Measurements from ENCODE around the gene GRAMD1C.
"Not testable (repeated sequence)": the region's sequence is repeated elsewhere in the genome, so short reads cannot be mapped to it uniquely, and the experiment has no call there.

The GRAMD1C gene

DNA sequence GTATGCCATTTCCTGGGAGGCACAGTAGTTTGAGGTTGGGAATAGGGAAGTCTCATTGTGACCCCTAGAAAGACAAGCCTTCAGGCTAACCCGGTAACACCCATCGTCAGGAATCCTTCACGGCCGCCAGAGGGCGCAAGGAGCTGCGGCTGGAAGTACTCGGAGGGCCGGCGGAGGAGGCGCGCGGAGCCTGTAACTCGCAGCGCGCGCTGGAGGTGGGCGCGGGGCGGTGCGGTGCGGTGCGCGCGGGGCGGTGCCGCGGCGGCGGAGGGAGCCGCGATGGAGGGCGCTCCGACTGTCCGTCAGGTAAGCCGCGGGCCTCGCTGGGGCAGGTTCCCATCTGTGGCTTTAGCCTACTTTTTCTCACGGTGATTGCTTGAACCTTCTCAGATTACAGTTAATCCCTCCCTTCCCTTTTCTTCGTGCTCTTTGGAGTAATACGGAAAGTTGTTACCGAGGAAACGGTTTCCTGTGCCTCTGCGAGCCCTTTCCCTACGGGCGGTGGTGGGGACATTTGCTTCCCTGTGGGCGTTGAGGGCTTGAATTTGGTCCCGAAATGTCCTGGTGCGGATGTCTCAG is at the start of gene GRAMD1C:
GRAMD1C (plus strand) TSS at position 158 of the 579 bp plus-strand sequence; CDS start at position 280, 122 bp downstream.
- peak; percentile 65 for DNase-seq (ENCODE audit: low read depth)

GRCh38 chr3:113791381-113791780 is 47.2 kb upstream of the GRAMD1C start:
- no peak for DNase-seq (ENCODE audit: low read depth)

GRCh38 chr3:113794526-113794925 is 44.1 kb upstream of the GRAMD1C start:
- no peak for DNase-seq (ENCODE audit: low read depth)

DNA sequence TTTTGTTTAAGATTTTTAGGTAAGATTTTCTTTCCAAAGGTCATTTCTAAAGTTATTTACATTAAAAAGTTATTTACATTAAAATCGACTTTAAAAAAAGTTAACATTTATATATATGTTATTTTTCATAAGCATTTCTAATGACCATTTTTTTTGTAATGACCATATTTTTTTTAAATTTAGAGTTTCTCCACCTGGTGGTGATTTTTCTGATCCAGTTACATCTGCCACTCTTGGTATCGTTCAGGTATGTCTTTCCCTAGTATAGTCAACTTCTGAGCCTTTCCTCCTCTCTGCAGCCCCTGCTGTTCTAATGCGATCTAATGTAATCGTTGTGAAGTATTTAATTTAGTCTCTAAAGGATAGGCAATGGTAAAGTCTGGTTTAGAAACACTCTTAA is 42.9 kb upstream of the GRAMD1C start:
- DNase-seq (ENCODE audit: low read depth) = no peak

DNA sequence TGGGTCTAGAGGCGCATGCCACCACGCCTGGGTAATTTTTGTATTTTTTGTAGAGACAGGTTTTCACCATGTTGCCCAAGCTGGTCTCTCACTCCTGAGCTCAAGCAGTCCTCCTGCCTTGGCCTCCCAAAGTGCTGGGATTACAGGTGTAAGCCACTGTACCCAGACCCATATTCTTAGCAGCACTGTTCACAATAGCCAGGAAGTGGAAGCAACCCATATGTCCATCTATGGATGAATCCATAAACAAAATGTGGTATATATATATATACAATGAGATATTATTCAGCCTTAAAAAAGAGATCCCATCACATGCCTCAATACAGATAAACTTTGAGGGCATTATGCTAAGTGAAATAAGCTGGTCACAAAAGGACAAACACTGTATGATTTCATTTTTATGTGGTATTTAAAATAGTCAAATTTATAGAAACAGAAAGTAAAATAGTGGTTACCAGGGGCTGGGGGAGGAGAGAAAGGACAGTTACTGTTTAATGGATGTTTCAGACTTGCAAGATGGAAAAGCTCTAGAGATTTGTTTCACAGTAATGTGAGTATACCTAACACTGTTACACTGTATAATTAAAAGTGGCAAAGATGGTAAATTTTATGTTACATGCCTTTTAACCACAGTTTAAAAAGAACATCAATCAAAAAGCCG is 35.7 kb upstream of the GRAMD1C start:
- DNase-seq (ENCODE audit: low read depth) = no peak

- no peak for DNase-seq (ENCODE audit: low read depth)
These were observed 33.9 kb upstream of the GRAMD1C start for GRCh38 chr3:113804661-113805060.

DNA sequence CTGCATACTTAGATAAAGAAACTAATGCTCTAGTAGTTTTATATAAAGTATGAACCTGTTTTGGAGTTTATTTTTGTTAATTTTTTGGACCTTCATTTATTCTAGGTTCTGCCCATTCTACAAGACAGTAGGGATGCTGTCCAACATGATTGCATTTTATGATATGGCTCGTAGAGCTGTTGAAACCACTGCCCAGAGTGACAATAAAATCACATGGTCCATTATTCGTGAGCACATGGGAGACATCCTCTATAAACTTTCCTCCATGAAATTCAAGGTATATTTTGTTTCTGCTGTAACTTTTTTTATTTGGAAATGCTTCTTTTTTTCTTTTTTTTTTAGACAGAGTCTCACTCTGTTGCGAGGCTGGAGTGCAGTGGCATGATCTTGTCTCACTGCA is 33.3 kb upstream of the GRAMD1C start:
- no peak for DNase-seq (ENCODE audit: low read depth)

GRCh38 chr3:113812854-113813253 is 25.7 kb upstream of the GRAMD1C start:
- no peak for DNase-seq (ENCODE audit: low read depth)

- DNase-seq (ENCODE audit: low read depth) = no peak
These were observed 18.7 kb upstream of the GRAMD1C start for GRCh38 chr3:113819866-113820265.

DNA sequence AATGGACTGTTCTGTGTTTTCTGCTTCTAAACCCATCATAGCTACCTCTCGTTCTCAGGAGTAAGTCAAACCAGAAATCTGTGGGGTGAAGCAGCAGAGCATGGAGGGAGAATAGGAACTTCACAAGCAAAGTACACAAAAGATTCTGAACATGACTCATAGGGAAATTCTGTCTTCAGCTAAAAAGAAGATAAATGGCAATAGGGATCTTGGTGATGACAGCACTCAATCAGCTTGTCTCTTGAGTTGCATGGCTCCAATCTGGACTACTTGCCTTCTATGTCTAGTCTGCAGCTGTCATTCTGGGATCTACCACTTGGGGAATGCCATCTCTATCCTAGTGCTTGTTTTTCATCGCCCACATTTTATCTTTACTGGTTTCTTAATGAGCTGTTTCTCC is 13.5 kb upstream of the GRAMD1C start:
- no peak for DNase-seq (ENCODE audit: low read depth)

DNA sequence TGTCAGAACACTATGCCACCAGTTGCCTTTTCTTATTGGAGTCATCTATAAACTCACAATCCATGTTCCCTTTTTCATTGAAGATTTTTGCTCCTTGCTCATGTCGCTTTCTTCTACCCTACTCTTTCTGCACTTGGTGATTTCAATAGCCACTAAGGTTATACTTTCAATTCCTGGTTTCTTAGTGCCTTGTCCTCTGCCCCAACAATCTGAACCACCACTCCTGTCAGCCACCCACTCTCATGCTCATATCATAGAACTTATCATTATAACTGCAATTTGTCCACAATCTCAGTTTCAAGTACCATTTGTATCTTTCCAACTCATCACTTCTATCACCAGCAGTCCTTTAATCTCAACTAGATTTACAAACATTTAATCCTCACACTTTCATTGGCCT is 10.0 kb upstream of the GRAMD1C start:
- no peak for DNase-seq (ENCODE audit: low read depth)

DNA sequence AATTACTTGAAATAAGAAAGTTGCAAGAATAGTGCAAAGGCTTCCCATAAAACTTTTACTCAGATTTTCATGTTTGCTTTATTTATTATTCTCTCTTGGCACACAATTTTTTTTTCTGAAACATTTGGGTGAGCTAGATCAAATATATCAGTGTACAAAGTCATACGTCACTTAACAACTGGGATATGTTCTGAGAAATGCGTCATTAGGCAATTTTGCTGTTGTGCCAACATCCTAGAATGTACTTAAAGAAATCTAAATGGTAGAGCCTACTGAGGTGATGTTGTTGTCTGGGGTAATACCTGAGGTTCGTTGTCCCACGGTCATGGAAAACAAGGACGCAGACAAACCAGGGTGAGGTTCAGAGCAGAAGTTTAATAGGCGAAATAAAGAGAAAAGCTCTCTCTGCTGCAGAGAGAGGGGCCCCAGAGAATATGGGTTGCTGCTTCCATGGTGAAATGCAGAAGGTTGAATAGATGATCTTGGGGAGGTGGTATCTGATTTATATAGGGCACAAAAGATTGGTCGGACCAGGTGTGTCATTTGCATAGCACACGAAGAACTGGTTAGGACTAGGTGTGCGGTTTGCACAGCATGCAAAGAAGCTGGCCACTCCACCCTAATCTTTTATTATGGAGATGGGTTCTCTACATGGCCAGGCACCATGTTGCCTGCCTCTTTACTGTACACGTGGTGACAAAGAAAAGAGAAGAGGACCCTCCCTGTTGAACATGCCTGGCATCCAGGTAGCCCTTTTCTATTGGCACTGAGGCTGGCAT is 8.8 kb upstream of the GRAMD1C start:
- DNase-seq (ENCODE audit: low read depth) = no peak

- no peak for DNase-seq (ENCODE audit: low read depth)
These were observed 7.6 kb upstream of the GRAMD1C start for GRCh38 chr3:113831103-113831355.

- no peak for DNase-seq (ENCODE audit: low read depth)
These were observed 6.0 kb upstream of the GRAMD1C start for GRCh38 chr3:113832477-113833164.

DNA sequence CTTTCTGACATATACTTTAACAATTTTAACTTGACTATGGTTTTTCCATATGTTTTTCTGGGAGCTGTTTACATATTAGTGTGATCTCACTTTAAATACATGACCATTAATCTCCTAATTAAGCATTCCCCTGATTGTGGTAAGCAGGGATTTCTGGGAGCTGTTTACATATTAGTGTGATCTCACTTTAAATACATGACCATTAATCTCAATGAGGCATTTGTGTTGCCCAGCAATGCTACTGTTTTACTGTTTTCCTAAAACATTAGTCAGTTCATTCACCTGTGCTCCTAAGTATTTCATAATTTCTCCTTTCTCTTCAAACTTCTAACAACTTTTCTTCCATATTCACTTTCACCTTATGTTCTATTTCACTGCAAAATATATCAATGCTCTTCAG is 3.6 kb upstream of the GRAMD1C start:
- DNase-seq (ENCODE audit: low read depth) = no peak

- no peak for DNase-seq (ENCODE audit: low read depth)
These were observed 963 bp downstream of the GRAMD1C start for GRCh38 chr3:113839551-113839950.

GRCh38 chr3:113844622-113845222 is 6.1 kb downstream of the GRAMD1C start:
- DNase-seq (ENCODE audit: low read depth) = no peak

- DNase-seq (ENCODE audit: low read depth) = no peak
These were observed 8.7 kb downstream of the GRAMD1C start for GRCh38 chr3:113847247-113847646.

- DNase-seq (ENCODE audit: low read depth) = no peak
These were observed 9.3 kb downstream of the GRAMD1C start for GRCh38 chr3:113847664-113848461.

GRCh38 chr3:113849071-113849470 is 10.5 kb downstream of the GRAMD1C start:
- DNase-seq (ENCODE audit: low read depth) = not testable (repeated sequence)

DNA sequence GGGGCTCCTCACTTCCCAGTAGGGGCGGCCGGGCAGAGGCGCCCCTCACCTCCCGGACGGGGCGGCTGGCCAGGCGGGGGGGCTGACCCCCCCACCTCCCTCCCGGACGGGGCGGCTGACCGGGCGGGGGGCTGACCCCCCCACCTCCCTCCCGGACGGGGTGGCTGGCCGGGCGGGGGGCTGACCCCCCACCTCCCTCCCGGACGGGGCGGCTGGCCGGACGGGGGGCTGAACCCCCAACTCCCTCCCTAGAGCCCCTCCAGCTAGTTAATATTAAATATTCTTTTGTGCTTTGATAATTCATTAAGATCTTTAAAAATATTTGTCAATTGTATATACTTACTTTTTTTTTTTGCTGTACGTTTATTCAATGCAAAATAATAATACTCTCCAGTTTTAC is 11.3 kb downstream of the GRAMD1C start:
- not testable (repeated sequence) for DNase-seq (ENCODE audit: low read depth)

- DNase-seq (ENCODE audit: low read depth) = not testable (repeated sequence)
These were observed 11.8 kb downstream of the GRAMD1C start for GRCh38 chr3:113850391-113850790.
